HG03139 (cell line): ENCODE data around the gene LRRTM4.

Experiments used
- ATAC-seq: cut with Tn5 transposase; IDR thresholded peaks from one replicate; pipeline ENCODE4 v1.9.1; 2021; ENCODE audit not compliant: unreplicated experiment

The LRRTM4 gene

GRCh38 chr2:77521931-77522470 lies at the start of gene LRRTM4:
Gene LRRTM4, minus strand, starts transcription at chr2:77522376.
- no peak for ATAC-seq

GRCh38 chr2:77571545-77571944 lies 49.4 kb upstream of the LRRTM4 start:
- no peak for ATAC-seq

GRCh38 chr2:77567723-77568122 lies 45.5 kb upstream of the LRRTM4 start:
- no peak for ATAC-seq

GRCh38 chr2:77566582-77566981 lies 44.4 kb upstream of the LRRTM4 start:
- no peak for ATAC-seq

- no peak for ATAC-seq
These were observed 44.0 kb upstream of the LRRTM4 start for GRCh38 chr2:77566131-77566530.

- no peak for ATAC-seq
These were observed 30.8 kb upstream of the LRRTM4 start for GRCh38 chr2:77552956-77553355.

GRCh38 chr2:77538031-77538430 lies 15.9 kb upstream of the LRRTM4 start:
- no peak for ATAC-seq

GRCh38 chr2:77522888-77523287 lies 712 bp upstream of the LRRTM4 start:
- no peak for ATAC-seq

- no peak for ATAC-seq
These were observed 656 bp downstream of the LRRTM4 start for GRCh38 chr2:77521548-77521891.

GRCh38 chr2:77520641-77521547 lies 1.3 kb downstream of the LRRTM4 start:
- ATAC-seq = no peak

- ATAC-seq = no peak
These were observed 2.2 kb downstream of the LRRTM4 start for GRCh38 chr2:77519888-77520506.

- no peak for ATAC-seq
These were observed 2.9 kb downstream of the LRRTM4 start for GRCh38 chr2:77519164-77519887.

GRCh38 chr2:77518311-77518710 lies 3.9 kb downstream of the LRRTM4 start:
- no peak for ATAC-seq

- ATAC-seq = no peak
These were observed 9.0 kb downstream of the LRRTM4 start for GRCh38 chr2:77513191-77513590.

- ATAC-seq = no peak
These were observed 9.7 kb downstream of the LRRTM4 start for GRCh38 chr2:77512507-77512906.

GRCh38 chr2:77508511-77508910 lies 13.7 kb downstream of the LRRTM4 start:
- no peak for ATAC-seq

- ATAC-seq = no peak
These were observed 14.5 kb downstream of the LRRTM4 start for GRCh38 chr2:77507657-77508056.

- ATAC-seq = no peak
These were observed 34.0 kb downstream of the LRRTM4 start for GRCh38 chr2:77488141-77488540.

- no peak for ATAC-seq
These were observed 34.9 kb downstream of the LRRTM4 start for GRCh38 chr2:77487074-77487803.

- no peak for ATAC-seq
These were observed 38.1 kb downstream of the LRRTM4 start for GRCh38 chr2:77484026-77484425.

GRCh38 chr2:77479895-77480294 lies 42.3 kb downstream of the LRRTM4 start:
- ATAC-seq = no peak
